HEK293 (cell line): Measurements from ENCODE around the gene ANTXR1.

Source experiments
- CTCF ChIA-PET: fragments of 350-600 bp; formaldehyde crosslinking; extraction: SDS; loops from one replicate; lab custom pipeline; 2021; ENCODE audit warnings: antibody characterized with exemption; lab: Yijun Ruan, JAX
- POLR2A ChIA-PET: fragments of 300-600 bp; formaldehyde crosslinking; extraction: SDS; loops from one replicate; lab custom pipeline; 2020; ENCODE audit warnings: antibody characterized with exemption, inconsistent platforms; lab: Yijun Ruan, JAX
- H3K27ac ChIP-seq: fragments of 200-500 bp; sonication (Bioruptor generic); 2 replicates; pipeline ENCODE4 v1.5.1; 2014; ENCODE audit warnings: low read depth, low read length, control low read depth, inconsistent platforms; ENCODE audit errors: extremely low read depth
- H3K36me3 ChIP-seq, 2 experiments: fragments of 200-500 bp in 1 of 2; sonication (Bioruptor generic) in 1 of 2; 1 replicate in 1 of 2; 2 replicates in 1 of 2; pipeline ENCODE4 v1.5.1; 2014 to 2017; ENCODE audit warnings: inconsistent platforms in 2 of 2, low read length in 2 of 2; ENCODE audit not compliant: control insufficient read depth in 2 of 2, insufficient read depth in 1 of 2
- H3K4me1 ChIP-seq: fragments of 200-500 bp; sonication (Bioruptor generic); 2 replicates; pipeline ENCODE4 v1.5.1; 2014; ENCODE audit warnings: mild to moderate bottlenecking, low read length, inconsistent platforms; ENCODE audit not compliant: control insufficient read depth, insufficient read depth
- H3K4me3 ChIP-seq: 2 replicates; pipeline ENCODE4 v1.5.1; 2011; ENCODE audit warnings: low read depth, mild to moderate bottlenecking, control low read depth, low read length, moderate library complexity
- H3K9me3 ChIP-seq: fragments of 200-500 bp; sonication (Bioruptor generic); 2 replicates; pipeline ENCODE4 v1.5.1; 2014; ENCODE audit warnings: low read depth, low read length, inconsistent platforms; ENCODE audit not compliant: control insufficient read depth, insufficient read depth
- MYNN ChIP-seq: fragments of 450-650 bp; formaldehyde crosslinking; IDR thresholded peaks from 2 replicates; pipeline ENCODE4 v1.5.1; 2016; ENCODE audit warnings: missing biosample characterization, missing genetic modification characterization, borderline replicate concordance
- PRDM1 ChIP-seq: fragments of 450-650 bp; formaldehyde crosslinking; IDR thresholded peaks from 2 replicates; pipeline ENCODE4; 2016; ENCODE audit warnings: missing biosample characterization, missing genetic modification characterization
- RBAK ChIP-seq: fragments of 450-650 bp; formaldehyde crosslinking; IDR thresholded peaks from 2 replicates; pipeline ENCODE4 v1.5.1; 2016; ENCODE audit warnings: missing biosample characterization, missing genetic modification characterization
- SCRT2 ChIP-seq: fragments of 450-650 bp; formaldehyde crosslinking; IDR thresholded peaks from 2 replicates; pipeline ENCODE4 v1.5.1; 2016; ENCODE audit warnings: missing biosample characterization, missing genetic modification characterization
- SP7 ChIP-seq: fragments of 450-650 bp; formaldehyde crosslinking; IDR thresholded peaks from 2 replicates; pipeline ENCODE4 v1.5.1; 2016; ENCODE audit warnings: missing biosample characterization, missing genetic modification characterization
- TCF7L2 ChIP-seq: IDR thresholded peaks from 2 replicates; pipeline ENCODE4 v1.6.1; 2011; ENCODE audit warnings: low read depth, mild to moderate bottlenecking, inconsistent platforms, low read length, moderate library complexity, borderline replicate concordance
- ZBTB48 ChIP-seq: fragments of 450-650 bp; formaldehyde crosslinking; IDR thresholded peaks from 2 replicates; pipeline ENCODE4 v1.5.1; 2016; ENCODE audit warnings: missing biosample characterization, missing genetic modification characterization
- ZNF10 ChIP-seq: fragments of 450-650 bp; formaldehyde crosslinking; IDR thresholded peaks from 2 replicates; pipeline ENCODE4 v1.5.1; 2017; ENCODE audit warnings: missing biosample characterization, missing genetic modification characterization
- ZNF223 ChIP-seq: fragments of 450-650 bp; formaldehyde crosslinking; IDR thresholded peaks from 2 replicates; pipeline ENCODE4 v1.5.1; 2016; ENCODE audit warnings: missing biosample characterization, missing genetic modification characterization
- ZNF274 ChIP-seq, 2 experiments: fragments of 200-500 bp in 1 of 2; fragments of 450-650 bp in 1 of 2; sonication (Bioruptor generic) in 1 of 2; formaldehyde crosslinking in 1 of 2; IDR thresholded peaks; 2 replicates each; pipeline versions ENCODE4 v1.5.1 to v1.6.1; 2014 to 2016; ENCODE audit warnings: borderline replicate concordance in 1 of 2, inconsistent platforms in 1 of 2, low read length in 1 of 2, missing biosample characterization in 1 of 2, missing genetic modification characterization in 1 of 2
- ZNF394 ChIP-seq: fragments of 450-650 bp; formaldehyde crosslinking; IDR thresholded peaks from 2 replicates; pipeline ENCODE4 v1.5.1; 2016; ENCODE audit warnings: missing biosample characterization, missing genetic modification characterization, mild to moderate bottlenecking, moderate library complexity, borderline replicate concordance
- ZNF433 ChIP-seq: fragments of 450-650 bp; formaldehyde crosslinking; IDR thresholded peaks from 2 replicates; pipeline ENCODE4 v1.5.1; 2016; ENCODE audit warnings: missing biosample characterization, missing genetic modification characterization, low read depth
- ZNF510 ChIP-seq: fragments of 450-650 bp; formaldehyde crosslinking; IDR thresholded peaks from 2 replicates; pipeline ENCODE4 v1.5.1; 2018; ENCODE audit warnings: mild to moderate bottlenecking, missing genetic modification characterization, missing biosample characterization; ENCODE audit not compliant: insufficient replicate concordance
- ZSCAN30 ChIP-seq: fragments of 450-650 bp; IDR thresholded peaks from 2 replicates; pipeline ENCODE4 v1.5.1; 2018; ENCODE audit warnings: missing biosample characterization, mild to moderate bottlenecking, missing genetic modification characterization, moderate library complexity
- TF ChIP-seq, protein P1 (sequence below): fragments of 450-650 bp; formaldehyde crosslinking; IDR thresholded peaks from 2 replicates; pipeline ENCODE4 v1.5.1; 2016; ENCODE audit warnings: missing biosample characterization, missing genetic modification characterization
- TF ChIP-seq, protein P2 (sequence below): fragments of 450-650 bp; formaldehyde crosslinking; IDR thresholded peaks from 2 replicates; pipeline ENCODE4 v1.5.1; 2016; ENCODE audit warnings: missing biosample characterization, missing genetic modification characterization
- TF ChIP-seq, protein P3 (sequence below): fragments of 450-650 bp; formaldehyde crosslinking; IDR thresholded peaks from 2 replicates; pipeline ENCODE4 v1.5.0; 2017; ENCODE audit warnings: missing biosample characterization, missing genetic modification characterization, borderline replicate concordance
- TF ChIP-seq, protein P4 (sequence below): fragments of 450-650 bp; formaldehyde crosslinking; IDR thresholded peaks from 2 replicates; pipeline ENCODE4 v1.5.1; 2016; ENCODE audit warnings: missing biosample characterization, missing genetic modification characterization

The ANTXR1 gene

GRCh38 chr2:69195706-69196105 lies 182.7 kb downstream of the ANTXR1 start (continued):
- TF ChIP-seq SCRT2 (tag by site-specific recombination) (no peak), ZNF223 (tag by site-specific recombination) (no peak), ZNF433 (tag by site-specific recombination) (no peak), TCF7L2 (no peak), ZBTB48 (no peak), PRDM1 (tag by site-specific recombination) (no peak), ZNF274 (IDR thresholded peaks at IDR 0.05; ENCODE audit: low read length) (no peak), ZNF274 (tag by site-specific recombination; IDR thresholded peaks at IDR 0.05; ENCODE audit: borderline replicate concordance) (no peak), MYNN (tag by site-specific recombination) (no peak), SP7 (tag by site-specific recombination) (no peak), RBAK (tag by site-specific recombination) (no peak)
- TF ChIP-seq, protein P1, sequence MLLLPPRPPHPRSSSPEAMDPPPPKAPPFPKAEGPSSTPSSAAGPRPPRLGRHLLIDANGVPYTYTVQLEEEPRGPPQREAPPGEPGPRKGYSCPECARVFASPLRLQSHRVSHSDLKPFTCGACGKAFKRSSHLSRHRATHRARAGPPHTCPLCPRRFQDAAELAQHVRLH = no peak
- TF ChIP-seq, protein P2, sequence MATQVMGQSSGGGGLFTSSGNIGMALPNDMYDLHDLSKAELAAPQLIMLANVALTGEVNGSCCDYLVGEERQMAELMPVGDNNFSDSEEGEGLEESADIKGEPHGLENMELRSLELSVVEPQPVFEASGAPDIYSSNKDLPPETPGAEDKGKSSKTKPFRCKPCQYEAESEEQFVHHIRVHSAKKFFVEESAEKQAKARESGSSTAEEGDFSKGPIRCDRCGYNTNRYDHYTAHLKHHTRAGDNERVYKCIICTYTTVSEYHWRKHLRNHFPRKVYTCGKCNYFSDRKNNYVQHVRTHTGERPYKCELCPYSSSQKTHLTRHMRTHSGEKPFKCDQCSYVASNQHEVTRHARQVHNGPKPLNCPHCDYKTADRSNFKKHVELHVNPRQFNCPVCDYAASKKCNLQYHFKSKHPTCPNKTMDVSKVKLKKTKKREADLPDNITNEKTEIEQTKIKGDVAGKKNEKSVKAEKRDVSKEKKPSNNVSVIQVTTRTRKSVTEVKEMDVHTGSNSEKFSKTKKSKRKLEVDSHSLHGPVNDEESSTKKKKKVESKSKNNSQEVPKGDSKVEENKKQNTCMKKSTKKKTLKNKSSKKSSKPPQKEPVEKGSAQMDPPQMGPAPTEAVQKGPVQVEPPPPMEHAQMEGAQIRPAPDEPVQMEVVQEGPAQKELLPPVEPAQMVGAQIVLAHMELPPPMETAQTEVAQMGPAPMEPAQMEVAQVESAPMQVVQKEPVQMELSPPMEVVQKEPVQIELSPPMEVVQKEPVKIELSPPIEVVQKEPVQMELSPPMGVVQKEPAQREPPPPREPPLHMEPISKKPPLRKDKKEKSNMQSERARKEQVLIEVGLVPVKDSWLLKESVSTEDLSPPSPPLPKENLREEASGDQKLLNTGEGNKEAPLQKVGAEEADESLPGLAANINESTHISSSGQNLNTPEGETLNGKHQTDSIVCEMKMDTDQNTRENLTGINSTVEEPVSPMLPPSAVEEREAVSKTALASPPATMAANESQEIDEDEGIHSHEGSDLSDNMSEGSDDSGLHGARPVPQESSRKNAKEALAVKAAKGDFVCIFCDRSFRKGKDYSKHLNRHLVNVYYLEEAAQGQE (tag by site-specific recombination) = no peak
- TF ChIP-seq, protein P3, sequence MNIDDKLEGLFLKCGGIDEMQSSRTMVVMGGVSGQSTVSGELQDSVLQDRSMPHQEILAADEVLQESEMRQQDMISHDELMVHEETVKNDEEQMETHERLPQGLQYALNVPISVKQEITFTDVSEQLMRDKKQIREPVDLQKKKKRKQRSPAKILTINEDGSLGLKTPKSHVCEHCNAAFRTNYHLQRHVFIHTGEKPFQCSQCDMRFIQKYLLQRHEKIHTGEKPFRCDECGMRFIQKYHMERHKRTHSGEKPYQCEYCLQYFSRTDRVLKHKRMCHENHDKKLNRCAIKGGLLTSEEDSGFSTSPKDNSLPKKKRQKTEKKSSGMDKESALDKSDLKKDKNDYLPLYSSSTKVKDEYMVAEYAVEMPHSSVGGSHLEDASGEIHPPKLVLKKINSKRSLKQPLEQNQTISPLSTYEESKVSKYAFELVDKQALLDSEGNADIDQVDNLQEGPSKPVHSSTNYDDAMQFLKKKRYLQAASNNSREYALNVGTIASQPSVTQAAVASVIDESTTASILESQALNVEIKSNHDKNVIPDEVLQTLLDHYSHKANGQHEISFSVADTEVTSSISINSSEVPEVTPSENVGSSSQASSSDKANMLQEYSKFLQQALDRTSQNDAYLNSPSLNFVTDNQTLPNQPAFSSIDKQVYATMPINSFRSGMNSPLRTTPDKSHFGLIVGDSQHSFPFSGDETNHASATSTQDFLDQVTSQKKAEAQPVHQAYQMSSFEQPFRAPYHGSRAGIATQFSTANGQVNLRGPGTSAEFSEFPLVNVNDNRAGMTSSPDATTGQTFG = no peak

GRCh38 chr2:69196327-69197117 lies 183.5 kb downstream of the ANTXR1 start:
- no peak overlapping the region for H3K27ac ChIP-seq
- ChIA-PET POLR2A (no interaction called here), CTCF (no interaction called here)
- no peak for TF ChIP-seq ZNF510
- no peak for TF ChIP-seq ZNF10 (tag by site-specific recombination)
- TF ChIP-seq ZNF394 (tag by site-specific recombination) = 0 out of 2 replicates have a peak, but pooled peaks have one; percentile 24
- TF ChIP-seq SCRT2 (tag by site-specific recombination) = no peak
- TF ChIP-seq ZSCAN30 (tag by site-specific recombination) = no peak
- TF ChIP-seq, protein P4, sequence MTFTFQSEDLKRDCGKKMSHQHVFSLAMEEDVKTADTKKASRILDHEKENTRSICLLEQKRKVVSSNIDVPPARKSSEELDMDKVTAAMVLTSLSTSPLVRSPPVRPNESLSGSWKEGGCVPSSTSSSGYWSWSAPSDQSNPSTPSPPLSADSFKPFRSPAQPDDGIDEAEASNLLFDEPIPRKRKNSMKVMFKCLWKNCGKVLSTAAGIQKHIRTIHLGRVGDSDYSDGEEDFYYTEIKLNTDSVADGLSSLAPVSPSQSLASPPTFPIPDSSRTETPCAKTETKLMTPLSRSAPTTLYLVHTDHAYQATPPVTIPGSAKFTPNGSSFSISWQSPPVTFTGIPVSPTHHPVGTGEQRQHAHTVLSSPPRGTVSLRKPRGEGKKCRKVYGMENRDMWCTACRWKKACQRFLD (tag by site-specific recombination) = no peak
- H3K36me3 ChIP-seq = peaks cover 0 to 18% of the 10 kb centered on the region in 2 experiments; a peak in 1 of 3 replicates
- H3K4me3 ChIP-seq = no peak overlapping the region
- H3K4me1 ChIP-seq = no peaks in the 10 kb centered on the region
- H3K9me3 ChIP-seq = no peaks in the 10 kb centered on the region
